Stimulated activated CD8-positive, alpha-beta memory T cell treated with anti-CD3 and anti-CD28 coated beads, Interleukin-12 subunit alpha, Interleukin-12 subunit beta, amount 100 ng/mL, for 24 hours (primary cell): ENCODE results near the gene PMPCA.

Experiments
- DNase-seq: peaks from one replicate; pipeline ENCODE4 v3.0.0-alpha.2; 2020; ENCODE audit errors: extremely low read depth

PMPCA gene, protein sequence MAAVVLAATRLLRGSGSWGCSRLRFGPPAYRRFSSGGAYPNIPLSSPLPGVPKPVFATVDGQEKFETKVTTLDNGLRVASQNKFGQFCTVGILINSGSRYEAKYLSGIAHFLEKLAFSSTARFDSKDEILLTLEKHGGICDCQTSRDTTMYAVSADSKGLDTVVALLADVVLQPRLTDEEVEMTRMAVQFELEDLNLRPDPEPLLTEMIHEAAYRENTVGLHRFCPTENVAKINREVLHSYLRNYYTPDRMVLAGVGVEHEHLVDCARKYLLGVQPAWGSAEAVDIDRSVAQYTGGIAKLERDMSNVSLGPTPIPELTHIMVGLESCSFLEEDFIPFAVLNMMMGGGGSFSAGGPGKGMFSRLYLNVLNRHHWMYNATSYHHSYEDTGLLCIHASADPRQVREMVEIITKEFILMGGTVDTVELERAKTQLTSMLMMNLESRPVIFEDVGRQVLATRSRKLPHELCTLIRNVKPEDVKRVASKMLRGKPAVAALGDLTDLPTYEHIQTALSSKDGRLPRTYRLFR

DNA sequence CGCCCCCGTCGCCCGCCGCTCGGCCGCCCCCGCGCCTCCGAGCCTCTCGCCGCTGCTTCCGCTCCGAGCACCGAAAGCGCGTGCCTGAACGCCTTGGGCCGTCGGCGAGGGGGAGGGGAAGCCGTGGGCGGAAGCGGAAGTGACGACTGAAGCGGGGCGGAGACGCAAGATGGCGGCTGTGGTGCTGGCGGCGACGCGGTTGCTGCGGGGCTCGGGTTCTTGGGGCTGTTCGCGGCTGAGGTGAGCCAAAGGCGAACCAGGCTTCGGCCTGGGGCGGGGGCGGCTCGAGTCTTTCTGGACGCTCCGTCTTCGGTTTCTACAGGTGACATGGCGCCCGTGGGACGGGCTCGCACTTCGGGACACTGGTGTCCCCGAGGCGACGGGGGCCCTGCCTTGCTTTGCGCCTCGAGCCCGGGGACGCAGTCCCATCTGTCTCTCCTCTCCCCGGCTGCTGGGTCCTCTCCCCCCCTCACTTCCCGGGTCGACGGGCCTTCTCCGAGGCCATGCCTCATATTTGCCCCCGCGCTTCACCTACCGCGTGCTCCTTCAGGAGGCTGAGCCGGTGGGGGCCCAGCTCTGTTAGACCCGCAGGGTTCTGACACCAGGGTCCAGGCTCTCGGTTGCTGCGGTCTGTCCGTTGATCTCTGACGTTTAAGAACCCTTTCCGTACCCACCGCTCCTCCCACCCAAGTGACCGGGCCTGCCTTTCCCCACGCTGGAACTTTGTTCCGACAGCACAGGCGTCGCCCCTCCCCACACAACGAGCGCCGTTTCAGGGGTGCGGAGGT lies at the start of gene PMPCA, which contains the start of gene ENTR1:
PMPCA (plus strand) TSS at position 159 of the 788 bp plus-strand sequence; CDS start at position 170, 11 bp downstream.
ENTR1 (minus strand) TSS at position 115 of the 788 bp plus-strand sequence. CDS start 217 bp downstream, outside the sequence.
- DNase-seq: peak; percentile 87

DNA sequence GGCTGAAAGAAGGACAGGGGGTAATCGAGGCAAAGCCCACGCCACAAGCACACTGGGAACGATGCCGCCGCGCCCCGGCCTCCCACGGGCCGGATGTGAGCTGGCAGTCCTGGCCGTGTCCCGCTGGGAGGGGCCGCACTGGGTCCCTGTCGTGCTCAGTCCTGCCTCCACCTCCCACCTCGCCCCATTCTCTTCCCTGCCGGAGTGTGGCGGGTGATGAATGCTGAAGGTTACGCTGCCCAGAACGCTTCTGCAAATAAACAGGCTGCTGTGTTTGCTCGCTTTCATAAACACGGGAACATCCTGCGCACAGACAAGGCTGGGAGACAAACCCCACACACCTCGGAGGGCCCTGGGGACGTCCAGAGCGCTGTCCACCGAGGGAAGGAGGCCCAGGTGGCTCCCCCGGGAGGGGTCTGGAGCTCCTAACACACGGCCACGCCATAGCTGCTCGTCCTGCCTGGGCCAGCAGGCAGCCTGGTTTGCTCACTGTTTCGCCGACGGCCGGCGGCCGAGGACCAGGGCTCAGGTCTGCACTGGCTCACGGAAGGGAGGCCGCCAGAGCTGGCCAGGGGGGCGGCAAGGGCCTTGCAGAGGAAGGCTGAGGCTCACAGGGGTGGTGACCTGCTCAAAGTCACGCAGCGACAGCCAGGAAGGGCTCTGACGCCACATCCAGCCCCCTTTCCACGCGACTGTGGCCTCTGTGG lies 49.3 kb upstream of the PMPCA start:
- DNase-seq: no peak

DNA sequence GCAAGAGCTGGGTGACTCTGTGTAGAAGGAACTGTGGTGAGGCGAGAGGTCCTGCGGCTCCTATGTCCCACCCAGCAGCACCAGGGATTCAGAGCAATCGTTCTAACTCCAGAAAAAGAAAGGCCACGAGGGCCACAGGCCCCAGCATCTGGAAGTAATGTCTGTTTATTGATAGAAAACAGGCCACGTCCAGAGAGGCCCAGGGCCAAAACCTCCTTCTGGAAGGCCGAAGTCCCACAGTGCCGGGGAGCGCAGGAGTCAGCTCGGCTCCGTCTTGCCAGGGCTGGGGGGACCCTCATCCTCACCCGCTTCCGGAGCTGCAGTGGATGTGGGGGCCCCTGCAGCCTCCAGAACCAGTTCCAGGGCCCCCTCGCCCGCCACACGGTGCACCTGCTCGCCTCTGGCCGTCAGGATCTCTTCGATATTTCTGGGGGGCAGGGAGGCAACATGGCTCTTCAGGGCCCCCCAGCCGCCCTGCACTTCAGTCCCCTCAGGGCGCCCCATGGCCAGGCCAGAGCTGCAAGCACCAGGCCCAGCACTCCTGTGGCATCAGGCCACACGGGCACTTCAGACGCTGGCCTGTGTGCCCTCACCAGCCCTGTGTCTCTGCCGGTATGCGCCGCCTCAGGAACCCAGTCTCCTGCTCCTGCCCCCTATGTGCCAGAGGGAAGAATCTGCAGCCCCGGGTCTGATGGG lies 48.6 kb upstream of the PMPCA start:
- no peak for DNase-seq

DNA sequence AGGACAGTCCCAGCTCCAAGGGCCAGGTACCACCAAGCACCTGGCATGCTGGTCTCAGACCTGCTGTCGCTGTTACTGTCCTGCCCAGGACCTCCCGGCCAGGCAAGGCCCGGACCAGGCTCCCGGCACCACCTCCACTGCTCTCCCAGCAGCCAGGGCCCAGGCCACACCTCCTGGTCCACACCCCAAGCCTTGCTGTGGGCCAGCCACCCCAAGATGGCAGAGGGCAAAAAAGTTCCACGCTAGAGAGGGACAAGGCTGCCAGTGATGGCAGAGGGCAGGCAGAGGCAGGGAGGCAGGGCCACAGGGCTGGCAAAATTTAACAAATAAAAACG lies 48.0 kb upstream of the PMPCA start:
- DNase-seq: no peak

DNA sequence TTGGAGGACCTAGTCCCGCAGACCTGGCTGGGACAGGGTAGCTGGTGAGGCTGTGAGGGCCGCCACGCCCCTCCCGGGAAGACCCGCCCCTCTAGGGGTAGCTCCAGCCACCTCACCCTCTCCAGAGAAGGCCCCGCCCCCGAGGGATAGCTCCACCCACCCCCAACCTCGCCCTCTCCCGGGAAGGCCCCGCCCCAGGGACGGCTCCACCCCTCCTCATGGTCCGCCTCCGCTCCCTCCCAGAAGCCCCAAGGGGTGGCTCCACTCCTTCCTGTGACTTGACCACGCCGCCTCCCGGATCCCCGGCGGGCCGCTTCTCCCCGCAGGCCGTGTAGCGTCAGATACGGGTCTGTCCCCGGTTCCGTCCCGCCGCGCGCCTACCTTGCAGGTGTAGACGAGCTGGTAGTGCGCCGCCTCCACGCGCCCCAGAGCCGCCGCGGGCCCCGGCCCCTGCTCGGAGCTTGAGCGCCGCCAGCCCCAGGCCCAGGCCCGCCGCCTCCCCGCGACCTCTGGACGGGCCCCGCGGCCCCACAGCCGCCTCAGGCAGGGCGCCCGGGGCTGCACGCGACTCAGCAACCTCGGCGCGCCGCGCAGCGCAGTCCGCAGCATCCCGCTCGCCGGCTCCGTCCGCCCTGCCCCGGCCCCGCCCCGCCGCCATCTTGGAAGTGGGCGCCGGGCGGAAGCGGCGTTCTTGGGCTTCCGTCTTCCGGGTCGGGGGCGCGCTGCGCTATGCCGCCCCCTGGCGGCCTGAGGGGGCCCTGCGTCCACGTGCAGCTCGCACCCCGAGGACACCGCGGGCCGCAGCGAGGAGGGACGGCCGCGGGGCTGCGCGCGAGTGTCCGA lies 47.1 kb upstream of the PMPCA start, which contains the start of gene DNLZ:
DNLZ (minus strand) TSS at position 639 of the 843 bp plus-strand sequence; CDS start at position 609, 30 bp downstream.
- DNase-seq: peak; percentile 95

DNA sequence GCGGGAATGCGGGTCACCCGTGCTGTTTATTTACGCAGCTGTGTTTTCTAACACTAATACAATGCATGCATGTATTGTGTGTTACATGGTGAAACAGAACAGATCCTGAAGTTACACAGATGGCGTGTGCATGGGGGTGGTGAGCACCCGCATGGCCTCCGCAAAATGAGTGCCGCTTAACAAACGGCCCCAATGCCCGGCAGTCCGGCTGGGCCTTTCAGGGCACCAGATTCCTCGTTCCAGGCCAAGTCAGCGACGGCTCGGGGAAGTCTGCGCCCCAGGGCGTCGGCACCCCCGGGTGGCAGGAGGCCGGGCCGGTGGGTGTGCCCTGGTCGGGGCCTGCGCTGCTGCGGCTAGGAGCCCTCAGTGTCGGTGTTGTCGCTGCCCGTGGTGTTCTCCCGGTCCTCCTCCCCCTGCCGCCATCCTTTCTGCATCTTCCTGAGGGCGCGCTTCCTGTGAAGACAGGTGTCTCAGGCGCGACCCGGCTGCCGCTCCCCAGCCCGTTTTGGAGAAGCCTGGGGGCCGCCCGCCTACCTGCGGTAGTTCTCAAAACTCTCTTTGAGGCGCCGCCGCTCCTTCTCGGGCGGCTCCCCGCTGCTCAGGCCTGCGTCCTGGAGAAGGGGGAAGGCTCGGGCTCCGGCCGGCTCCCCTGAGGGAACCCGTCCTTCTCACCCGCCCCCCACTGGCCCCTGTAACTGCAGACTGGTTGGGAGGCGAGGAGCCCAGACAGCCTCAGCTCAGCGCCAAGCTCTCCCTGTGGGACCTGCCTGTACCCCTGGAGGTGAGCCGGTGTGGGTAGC lies 46.3 kb upstream of the PMPCA start:
- no peak for DNase-seq

DNA sequence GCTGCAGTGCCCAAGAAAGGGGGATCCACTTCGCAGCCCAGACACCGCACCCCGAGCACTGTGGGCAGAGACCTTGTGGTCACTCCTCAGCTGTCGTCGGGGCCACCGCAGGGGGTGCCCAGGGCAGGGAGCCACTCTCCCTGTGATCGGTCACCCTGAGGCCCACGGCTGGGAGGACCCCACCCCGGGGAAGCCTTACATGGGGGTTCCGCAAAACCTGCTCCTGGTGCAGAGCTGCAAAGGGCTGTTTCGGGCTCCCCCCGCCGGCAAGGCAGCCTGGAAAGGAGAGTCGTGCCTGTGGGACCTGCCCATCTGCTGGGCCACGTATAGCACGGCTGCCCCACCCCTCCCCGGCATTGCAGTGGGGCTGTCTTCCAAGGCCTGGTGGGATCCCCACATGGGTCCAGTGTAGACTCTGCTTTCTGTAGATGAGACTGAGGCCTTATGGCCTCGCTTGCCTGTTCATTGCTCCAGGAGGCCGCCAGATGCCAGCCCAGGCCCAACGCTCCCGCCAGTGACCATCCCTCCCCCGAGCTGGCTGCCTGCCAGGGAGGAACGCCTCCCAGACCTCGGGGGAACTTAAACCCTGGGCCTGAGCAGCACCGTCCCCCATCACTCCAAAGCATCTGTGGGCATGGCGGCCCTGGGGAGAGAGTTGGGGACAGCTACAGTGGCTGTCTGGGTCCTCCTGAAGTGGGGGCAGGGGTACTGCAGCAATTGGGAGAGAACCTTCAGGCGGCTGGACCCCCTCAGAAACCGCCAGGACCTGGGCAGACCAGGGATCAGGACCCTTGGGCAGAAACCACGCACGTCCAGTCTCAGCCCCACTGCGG lies 45.3 kb upstream of the PMPCA start:
- no peak for DNase-seq

DNA sequence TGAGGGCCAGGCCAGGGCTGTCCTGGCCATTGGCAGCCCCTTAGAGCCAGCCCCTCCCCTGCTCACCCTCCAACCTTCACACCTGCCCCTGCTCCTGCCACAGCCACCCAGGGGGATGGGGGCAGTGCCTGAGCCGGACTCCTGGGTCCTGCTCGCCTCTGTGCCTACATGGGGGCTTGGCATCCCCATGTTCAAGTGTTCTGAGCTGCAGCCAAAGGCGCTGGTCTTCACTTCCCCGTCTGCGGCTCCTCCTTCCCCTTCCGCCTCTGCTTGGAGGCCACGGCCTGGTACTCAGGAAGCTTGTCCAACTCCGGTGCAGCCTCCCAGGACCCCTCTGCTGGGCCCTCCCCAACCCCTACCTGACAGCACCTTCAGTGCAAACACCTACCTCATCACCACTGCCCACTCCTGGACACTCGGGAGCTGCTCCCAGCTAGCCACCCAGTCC lies 44.7 kb upstream of the PMPCA start:
- no peak for DNase-seq

DNA sequence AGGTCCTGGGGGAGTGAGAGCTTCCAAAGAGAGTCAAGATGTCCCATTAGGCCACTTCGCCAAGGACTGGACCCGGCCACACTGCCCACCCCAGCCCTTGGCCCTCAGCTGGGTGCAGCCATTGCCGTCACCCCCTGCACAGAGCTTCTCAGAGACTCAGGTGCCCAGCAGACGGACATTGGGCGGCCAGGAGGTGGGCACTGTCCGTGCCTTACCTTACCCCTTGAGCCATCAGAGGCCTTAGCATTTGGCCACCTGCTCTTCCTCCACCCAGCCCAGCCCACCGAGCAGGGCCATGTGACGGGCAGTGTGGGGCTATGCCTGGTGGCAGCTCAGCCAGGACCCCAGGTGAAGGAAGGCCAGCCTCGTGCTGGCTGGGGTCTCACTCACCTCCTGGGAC lies 43.6 kb upstream of the PMPCA start:
- no peak for DNase-seq

DNA sequence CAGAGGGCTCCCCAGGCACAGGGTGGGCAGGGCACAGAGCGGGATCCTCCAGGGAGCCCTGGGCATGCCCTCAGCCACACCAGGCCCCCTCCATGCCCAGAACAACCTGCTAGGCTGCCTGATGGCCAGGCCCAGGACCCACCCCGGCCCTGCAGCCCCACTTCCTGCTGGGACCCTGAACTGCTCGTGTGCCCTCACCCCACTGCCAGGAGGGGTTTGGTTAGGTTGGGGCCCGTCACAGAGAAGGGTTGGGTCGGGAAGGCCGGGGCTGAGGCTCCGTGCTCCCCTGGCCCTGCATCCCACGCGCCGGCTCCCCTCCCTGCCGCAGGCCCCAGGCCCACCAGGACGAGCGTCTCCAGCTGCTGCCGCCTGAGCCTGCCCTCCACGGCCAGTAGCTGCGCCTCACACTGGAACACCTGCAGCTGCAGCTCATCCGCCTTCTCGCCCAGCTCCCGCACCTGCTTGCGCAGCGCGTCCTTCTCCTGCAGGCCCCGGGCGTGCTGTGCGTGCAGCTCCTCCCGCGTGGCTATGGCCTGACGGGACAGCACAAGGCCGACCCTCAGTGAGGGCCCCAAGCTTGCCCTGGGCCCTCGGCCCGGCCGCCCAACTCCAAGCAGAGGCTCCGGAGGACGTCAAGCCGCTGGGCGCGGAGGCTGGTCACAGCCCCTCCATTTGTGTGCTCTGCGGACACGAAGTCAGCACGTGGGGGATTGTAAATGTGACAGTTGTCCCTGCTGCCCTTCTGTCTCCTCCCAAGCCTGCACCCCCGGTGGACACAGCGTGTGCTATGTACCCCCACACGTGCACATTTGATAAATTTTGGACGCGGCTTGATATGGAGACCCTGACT lies 42.9 kb upstream of the PMPCA start:
- DNase-seq: no peak

DNA sequence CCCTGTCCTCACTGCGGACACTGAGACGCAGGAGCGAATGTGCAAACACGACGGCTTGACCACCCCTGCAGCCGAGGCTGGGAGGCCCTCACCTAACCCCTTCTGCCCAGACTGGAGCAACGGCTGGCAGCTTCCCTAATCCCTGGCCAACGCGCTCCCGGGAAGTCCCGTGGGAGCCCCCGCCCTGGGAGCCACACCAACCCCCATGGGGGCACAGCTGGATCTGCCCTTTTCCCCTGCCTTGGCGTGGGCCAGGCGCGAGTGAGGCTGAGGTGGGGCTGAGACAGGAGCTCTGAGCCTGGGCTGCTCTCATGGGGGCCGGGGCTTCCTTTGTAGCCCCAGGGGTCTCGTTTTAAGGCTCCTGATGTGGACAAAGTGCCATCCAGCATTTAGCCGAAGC lies 42.3 kb upstream of the PMPCA start:
- no peak for DNase-seq

DNA sequence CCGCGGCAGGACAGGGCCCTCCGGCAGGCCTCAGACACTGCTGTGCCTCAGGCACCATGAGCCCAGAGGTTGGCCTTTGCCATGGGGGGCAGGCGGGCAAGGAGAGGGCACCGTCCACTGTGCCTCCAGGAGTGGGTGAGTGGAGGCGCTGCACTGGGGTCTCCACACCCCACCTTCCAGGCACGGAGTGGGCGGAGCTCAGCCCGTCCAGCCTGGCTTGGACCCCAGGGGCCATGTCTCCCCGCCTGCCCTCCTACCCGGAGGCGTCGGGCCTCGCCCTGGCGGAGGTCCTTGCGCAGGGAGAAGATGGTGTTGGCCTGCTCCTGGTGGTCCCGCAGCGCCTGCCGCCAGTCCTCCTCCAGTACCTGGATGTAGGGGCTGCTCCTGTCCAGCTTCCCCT lies 40.4 kb upstream of the PMPCA start:
- no peak for DNase-seq

DNA sequence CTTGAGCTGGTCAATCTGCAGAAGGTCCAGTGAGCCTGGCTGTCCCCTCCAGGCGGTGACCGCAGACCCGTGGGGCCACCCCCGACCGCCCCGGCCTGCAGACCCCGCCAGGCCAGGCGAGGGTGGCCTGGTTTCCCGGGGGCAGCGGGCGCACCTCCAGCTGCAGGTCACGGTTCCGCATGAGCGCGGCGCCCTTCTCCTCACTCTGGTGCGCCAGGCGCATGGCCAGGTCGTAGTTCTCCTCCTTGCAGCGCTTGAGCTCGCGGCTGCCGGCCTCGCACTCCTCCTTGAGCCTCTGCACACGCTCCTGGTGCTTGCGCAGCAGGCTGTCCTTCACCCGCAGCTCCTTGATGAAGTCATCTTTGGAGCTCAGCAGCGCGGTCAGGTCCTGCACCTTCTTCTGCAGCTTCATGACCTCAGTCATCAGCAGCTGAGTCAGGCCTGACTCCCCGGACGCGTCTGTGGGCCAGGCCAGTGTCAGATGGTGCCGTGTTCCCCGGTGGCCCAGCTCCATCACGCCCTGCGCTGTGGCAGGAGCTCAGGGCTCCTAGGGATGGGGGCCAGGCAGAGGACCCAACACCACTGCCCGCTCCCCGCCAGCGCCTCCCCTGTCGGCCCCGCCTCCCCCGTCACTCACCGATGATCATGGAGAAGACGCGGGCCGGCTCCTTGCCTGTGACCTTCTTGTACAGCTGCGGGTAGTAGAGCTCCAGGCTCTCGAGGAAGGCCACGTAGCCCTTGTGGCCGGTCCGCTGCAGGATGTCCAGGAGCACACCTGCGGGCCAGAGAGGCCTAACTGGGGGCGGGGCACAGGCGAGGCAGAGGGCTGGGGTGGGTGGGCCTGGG lies 39.5 kb upstream of the PMPCA start:
- DNase-seq: no peak

DNA sequence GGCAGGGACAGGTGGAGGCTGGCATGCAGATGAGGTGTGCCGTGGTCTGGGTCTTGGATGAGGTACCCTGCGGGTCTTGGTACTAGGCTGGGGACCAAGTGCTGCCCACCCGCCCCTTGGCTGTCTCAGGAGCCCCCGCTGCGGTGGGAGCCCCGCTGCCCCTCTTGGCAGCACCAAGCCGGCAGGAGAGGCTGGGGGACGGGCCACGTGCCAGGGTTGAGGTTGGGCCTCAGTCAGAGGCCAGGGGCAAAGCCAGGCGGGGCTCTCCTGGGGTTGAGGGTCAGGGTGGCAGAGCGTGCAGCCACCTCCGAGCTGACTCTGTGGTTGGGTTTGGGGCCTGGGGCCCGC lies 39.0 kb upstream of the PMPCA start:
- DNase-seq: no peak

DNA sequence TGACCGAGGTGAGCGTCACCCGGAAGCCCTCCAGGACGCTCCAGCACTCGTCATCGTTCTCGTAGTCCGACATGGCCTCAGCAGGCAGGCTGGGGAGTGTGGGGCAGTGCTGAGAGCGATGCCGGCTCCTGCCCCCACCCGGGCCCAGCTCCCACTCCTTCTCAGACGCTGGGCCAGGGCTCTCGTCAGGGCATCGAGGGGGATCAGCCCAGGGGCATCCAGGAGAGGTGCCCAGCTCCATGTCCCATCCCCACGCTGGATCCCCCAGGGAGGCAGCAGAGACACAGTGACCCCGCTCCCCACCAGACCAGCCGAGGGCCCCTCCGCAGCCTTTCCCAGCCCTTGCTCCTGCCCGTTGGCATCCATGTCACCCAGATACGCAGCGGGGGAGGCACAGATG lies 38.5 kb upstream of the PMPCA start:
- no peak for DNase-seq

DNA sequence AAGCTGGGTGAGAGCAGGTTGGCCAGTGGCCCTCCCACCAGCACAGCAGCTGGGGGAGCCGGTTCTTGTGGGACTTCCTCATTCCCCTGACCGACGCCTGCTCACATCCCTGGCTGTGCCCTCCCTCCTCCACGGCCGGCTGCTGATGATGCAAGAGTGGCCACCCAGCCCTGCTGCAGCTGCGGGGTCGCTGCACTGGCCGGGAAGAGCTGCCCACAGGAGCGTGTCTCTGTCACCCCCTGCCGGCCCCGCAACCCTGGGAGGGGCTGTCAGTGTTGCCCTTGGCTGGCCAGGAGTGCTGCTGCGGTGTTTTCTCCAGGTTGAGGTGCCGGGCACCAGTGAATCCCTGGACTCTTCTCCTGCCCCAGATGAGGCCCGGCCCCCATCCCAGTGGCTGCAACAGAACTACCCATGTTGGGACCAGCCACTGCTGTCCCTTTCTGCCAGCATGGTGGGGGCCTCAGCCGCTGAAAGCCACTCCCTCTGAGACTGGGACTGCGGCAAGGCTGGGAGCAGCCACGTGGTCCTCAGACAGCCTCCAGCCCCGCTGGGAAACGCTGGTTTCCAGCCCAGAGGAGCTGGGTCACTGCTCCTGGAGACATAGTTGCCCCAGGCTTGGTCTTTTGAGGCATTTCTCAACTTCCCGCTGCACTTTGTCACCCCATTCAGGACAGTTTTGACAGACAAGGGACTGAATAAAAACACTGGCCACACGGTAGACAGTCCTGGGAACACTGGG lies 37.7 kb upstream of the PMPCA start:
- DNase-seq: no peak
